IMR-90 (cell line): Measurements from ENCODE around the gene TASL. TPM values are rescaled to one million over a fixed set of nuclear protein-coding genes. Genes with fewer than 3 reads are reported as not detected.

Experiments used
- ATAC-seq: fragments of 200-7000 bp; cut with Tn5 transposase; 2 replicates; pipeline ENCODE4 v1.9.1; 2020; ENCODE audit warnings: low read depth, mild to moderate bottlenecking, moderate library complexity
- BruUV-seq: library from RNA; stranded (reverse); fragments of 400-500 nt; replicated peaks from 2 replicates; lab custom pipeline; 2021; lab: Mats Ljungman, UMichigan
- CTCF ChIA-PET: fragments of 300-600 bp; formaldehyde crosslinking; extraction: SDS; loops from one replicate; lab custom pipeline; 2021; ENCODE audit warnings: antibody characterized with exemption; lab: Yijun Ruan, JAX
- POLR2A ChIA-PET: fragments of 300-600 bp; sonication (Branson Sonifier 250); formaldehyde crosslinking; loops from one replicate; lab custom pipeline; 2022; ENCODE audit warnings: antibody characterized with exemption; ENCODE audit not compliant: unreplicated experiment; lab: Charles Lee
- DNase-seq: peaks from one replicate; pipeline ENCODE4 v3.0.0; 2013
- H2AFZ ChIP-seq: replicated peaks from 2 replicates; pipeline ENCODE3; 2013; ENCODE audit warnings: low read length, mild to moderate bottlenecking; ENCODE audit not compliant: poor library complexity
- H2AK5ac ChIP-seq: 2 replicates; pipeline ENCODE4 v1.6.1; 2013; ENCODE audit warnings: low read depth, low read length, inconsistent platforms
- H2AK9ac ChIP-seq: replicated peaks from 2 replicates; pipeline ENCODE3; 2013; ENCODE audit warnings: mild to moderate bottlenecking, low read depth, low read length, moderate library complexity; ENCODE audit not compliant: poor library complexity
- H2BK120ac ChIP-seq: 2 replicates; pipeline ENCODE4 v1.6.1; 2013; ENCODE audit warnings: low read depth, low read length, inconsistent platforms
- H2BK15ac ChIP-seq: 3 replicates; pipeline ENCODE4 v1.6.1; 2013; ENCODE audit warnings: low read depth, low read length, inconsistent platforms
- H2BK20ac ChIP-seq: 2 replicates; pipeline ENCODE4 v1.6.1; 2013; ENCODE audit warnings: low read depth, mild to moderate bottlenecking, inconsistent platforms, low read length, moderate library complexity
- H2BK5ac ChIP-seq: 2 replicates; pipeline ENCODE4 v1.6.1; 2013; ENCODE audit warnings: mild to moderate bottlenecking, low read depth, low read length, inconsistent platforms; ENCODE audit not compliant: poor library complexity, severe bottlenecking
- H3K14ac ChIP-seq: replicated peaks from 2 replicates; pipeline ENCODE4 v1.6.1; 2013; ENCODE audit warnings: low read depth, low read length, inconsistent platforms
- H3K18ac ChIP-seq: 2 replicates; pipeline ENCODE4 v1.6.1; 2013; ENCODE audit warnings: low read depth, low read length, control low read depth
- H3K23ac ChIP-seq: 2 replicates; pipeline ENCODE4 v1.6.1; 2013; ENCODE audit warnings: low read depth, low read length, inconsistent platforms
- H3K27ac ChIP-seq: 2 replicates; pipeline ENCODE4 v1.5.1; 2013; ENCODE audit warnings: mild to moderate bottlenecking, control low read depth, low read length; ENCODE audit not compliant: insufficient read depth
- H3K27me3 ChIP-seq: 2 replicates; pipeline ENCODE4 v1.6.1; 2013; ENCODE audit warnings: low read length; ENCODE audit not compliant: control insufficient read depth, insufficient read depth
- H3K36me3 ChIP-seq: 2 replicates; pipeline ENCODE4 v1.6.1; 2013; ENCODE audit warnings: low read length, mixed read lengths; ENCODE audit not compliant: control insufficient read depth, insufficient read depth
- H3K4ac ChIP-seq: 2 replicates; pipeline ENCODE4 v1.6.1; 2013; ENCODE audit warnings: low read depth, low read length, inconsistent platforms
- H3K4me1 ChIP-seq: 2 replicates; pipeline ENCODE4 v1.6.1; 2013; ENCODE audit warnings: low read length, mixed read lengths; ENCODE audit not compliant: control insufficient read depth, insufficient read depth
- H3K4me2 ChIP-seq: 2 replicates; pipeline ENCODE4 v1.6.1; 2013; ENCODE audit warnings: low read depth, mild to moderate bottlenecking, control low read depth, low read length, moderate library complexity
- H3K4me3 ChIP-seq: 2 replicates; pipeline ENCODE4 v1.5.1; 2013; ENCODE audit warnings: low read depth, mild to moderate bottlenecking, control low read depth, low read length, moderate library complexity; ENCODE audit not compliant: insufficient read depth
- H3K56ac ChIP-seq: 2 replicates; pipeline ENCODE4 v1.6.1; 2013; ENCODE audit warnings: low read length, inconsistent platforms; ENCODE audit not compliant: insufficient read depth; ENCODE audit errors: extremely low read depth
- H3K79me1 ChIP-seq, 2 experiments: 2 replicates each; pipeline ENCODE4 v1.6.1; 2013; ENCODE audit warnings: low read length in 2 of 2, inconsistent platforms in 1 of 2, low read depth in 1 of 2
- H3K9ac ChIP-seq: 2 replicates; pipeline ENCODE4 v1.6.1; 2013; ENCODE audit warnings: low read depth, low read length, control low read depth
- H3K9me1 ChIP-seq: 2 replicates; pipeline ENCODE4 v1.6.1; 2013; ENCODE audit warnings: low read length, inconsistent platforms; ENCODE audit not compliant: insufficient read depth
- H3K9me3 ChIP-seq: 2 replicates; pipeline ENCODE4 v1.6.1; 2013; ENCODE audit warnings: low read length; ENCODE audit not compliant: control insufficient read depth, insufficient read depth
- H4K20me1 ChIP-seq: 2 replicates; pipeline ENCODE4 v1.6.1; 2013; ENCODE audit warnings: low read length, inconsistent platforms; ENCODE audit not compliant: insufficient read depth
- H4K5ac ChIP-seq: 2 replicates; pipeline ENCODE4 v1.6.1; 2013; ENCODE audit warnings: mild to moderate bottlenecking, low read depth, low read length, control low read depth
- H4K8ac ChIP-seq, 2 experiments: 2 replicates each; pipeline ENCODE4 v1.6.1; 2013; ENCODE audit warnings: low read depth in 2 of 2, low read length in 2 of 2, control low read depth in 1 of 2, inconsistent platforms in 1 of 2
- H4K91ac ChIP-seq: 2 replicates; pipeline ENCODE4 v1.6.1; 2013; ENCODE audit warnings: low read depth, low read length, inconsistent platforms; ENCODE audit not compliant: insufficient read depth
- CEBPB ChIP-seq: IDR thresholded peaks from 2 replicates; pipeline ENCODE4 v1.6.1; 2012; ENCODE audit warnings: low read depth, low read length, improper control_type of control experiment
- CHD1 ChIP-seq: IDR thresholded peaks from 2 replicates; pipeline ENCODE4 v1.6.1; 2012; ENCODE audit warnings: low read depth, low read length, improper control_type of control experiment
- MAZ ChIP-seq: IDR thresholded peaks from 2 replicates; pipeline ENCODE4 v1.6.1; 2012; ENCODE audit warnings: low read depth, mild to moderate bottlenecking, low read length, improper control_type of control experiment, moderate library complexity, borderline replicate concordance
- NFE2L2 ChIP-seq: fragments of 150-350 bp; IDR thresholded peaks from 2 replicates; pipeline ENCODE4 v1.6.1; 2016; ENCODE audit warnings: low read depth, mild to moderate bottlenecking, low read length
- POLR2A ChIP-seq: IDR thresholded peaks from 2 replicates; pipeline ENCODE4 v1.6.1; 2012; ENCODE audit warnings: mild to moderate bottlenecking, low read depth, low read length
- SMC3 ChIP-seq: fragments of 150-350 bp; IDR thresholded peaks from 2 replicates; pipeline ENCODE4 v1.6.1; 2016; ENCODE audit warnings: low read depth, mild to moderate bottlenecking, antibody characterized with exemption, low read length, moderate library complexity
- WGBS, 2 experiments: methylation state at CpG; one replicate each; pipeline versions ENCODE4 v1.1.5 to v1.1.7; 2013; ENCODE audit warnings: missing lambda C conversion rate in 2 of 2; ENCODE audit not compliant: insufficient read length in 1 of 2; ENCODE audit errors: extremely low coverage in 2 of 2; 5-methylcytosine and 5-hydroxymethylcytosine counted together
- dilution Hi-C: fragments of 300-500 bp; cut with HindIII; formaldehyde crosslinking; loops from one replicate; pipeline ENCODE4 v1.14.3; 2018; ENCODE audit warnings: low sequenced_read_pairs; ENCODE audit not compliant: unreplicated experiment
- in situ Hi-C: fragments of 300-500 bp; cut with MboI; formaldehyde crosslinking; loops from 3 replicates; pipeline ENCODE4 v1.14.3; 2019; ENCODE audit warnings: low sequenced_read_pairs, inconsistent platforms, mixed read lengths
- intact Hi-C: fragments of 100-400 bp; cut with micrococcal nuclease; formaldehyde crosslinking; loops from 2 replicates; pipeline ENCODE4 v1.10.0; 2022
- polyA plus RNA-seq, 3 experiments: library from polyadenylated mRNA; depleted of rRNA; stranded (reverse); fragments of >200 nt; gene quantifications; 2 replicates each; pipeline ENCODE4 v1.2.3, GENCODE V29; 2012; ENCODE audit warnings: low replicate concordance in 1 of 3
- total RNA-seq: library from RNA; depleted of rRNA; stranded (reverse); fragments of >200 nt; gene quantifications from 2 replicates; pipeline ENCODE4 v1.2.3, GENCODE V29; 2012
- TF ChIP-seq, protein P1 (sequence below): fragments of 150-350 bp; IDR thresholded peaks from 2 replicates; pipeline ENCODE4 v1.6.1; 2016; ENCODE audit warnings: low read depth, mild to moderate bottlenecking, low read length, moderate library complexity, borderline replicate concordance

Gene TASL
- total and polyA plus RNA-seq, 2 of the 4 experiments (the other 2 are of a cell fraction): not detected

GRCh38 chrX:30538271-30538670 lies 39.3 kb downstream of the TASL start:
- ChIA-PET POLR2A (no interaction called here), CTCF (interaction anchor here (0.9 kb wide), 1 partner anchor 32 kb away, joined by 4 read pairs; no protein-coding TSS in a partner anchor)
- Histone ChIP-seq H2AK5ac (no peak overlapping the region), H4K5ac (no peak overlapping the region), H3K36me3 (no peaks in the 10 kb centered on the region), H2BK5ac (no peak overlapping the region), H2BK120ac (no peak overlapping the region), H3K23ac (no peak overlapping the region), H3K4ac (no peak overlapping the region), H3K9ac (no peak overlapping the region), H2BK20ac (no peak overlapping the region), H3K79me1 (no peaks in the 10 kb centered on the region), H3K4me3 (no peak overlapping the region), H4K20me1 (no peaks in the 10 kb centered on the region), H3K27ac (no peak overlapping the region), H3K14ac (no peak overlapping the region), H3K18ac (no peak overlapping the region), H3K9me1 (no peaks in the 10 kb centered on the region), H4K8ac (no peak overlapping the region), H3K4me1 (no peaks in the 10 kb centered on the region), H4K91ac (no peak overlapping the region), H2AFZ (no peak overlapping the region), H2BK15ac (no peak overlapping the region), H3K4me2 (no peak overlapping the region), H3K27me3 (no peaks in the 10 kb centered on the region), H3K9me3 (no peaks in the 10 kb centered on the region; the same call in 1 of the 2 replicates), H2AK9ac (no peak overlapping the region), H3K56ac (no peak overlapping the region)
- dilution Hi-C loops (no loop called here), intact Hi-C loops (no loop called here), in situ Hi-C loops (no loop called here)
- no TSS peak for BruUV-seq
- WGBS, 2 experiments: no CpG with 5 or more reads among the region's 2 CpGs
- TF ChIP-seq POLR2A: no peak
- no peak for TF ChIP-seq CEBPB
- no peak for TF ChIP-seq NFE2L2
- TF ChIP-seq SMC3: no peak
- no peak for TF ChIP-seq CHD1
- no peak for TF ChIP-seq MAZ
- TF ChIP-seq, protein P1, sequence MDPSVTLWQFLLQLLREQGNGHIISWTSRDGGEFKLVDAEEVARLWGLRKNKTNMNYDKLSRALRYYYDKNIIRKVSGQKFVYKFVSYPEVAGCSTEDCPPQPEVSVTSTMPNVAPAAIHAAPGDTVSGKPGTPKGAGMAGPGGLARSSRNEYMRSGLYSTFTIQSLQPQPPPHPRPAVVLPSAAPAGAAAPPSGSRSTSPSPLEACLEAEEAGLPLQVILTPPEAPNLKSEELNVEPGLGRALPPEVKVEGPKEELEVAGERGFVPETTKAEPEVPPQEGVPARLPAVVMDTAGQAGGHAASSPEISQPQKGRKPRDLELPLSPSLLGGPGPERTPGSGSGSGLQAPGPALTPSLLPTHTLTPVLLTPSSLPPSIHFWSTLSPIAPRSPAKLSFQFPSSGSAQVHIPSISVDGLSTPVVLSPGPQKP: no peak
- no peak for DNase-seq
- no peak for ATAC-seq
